Measurements from ENCODE around the gene OLIG1. TPM values are rescaled to one million over a fixed set of nuclear protein-coding genes. Genes with fewer than 3 reads are reported as not detected.
A peak's percentile ranks its signal among the peaks of the same experiment; 100 is the strongest.

OLIG1 gene
- total and polyA plus RNA-seq, 2 of the 8 experiments (the other 6 are each of a cell fraction or from before 2014, with no cell fraction given), result 0.65 to 1.2 TPM

GRCh38 chr21:33112681-33113080 is 42.7 kb downstream of the OLIG1 start:
- Histone ChIP-seq H4K20me1 (replicated peaks in 1 of 2; ENCODE audit: control insufficient read depth in 1 of 2, insufficient read depth in 2 of 2, low read length in 2 of 2) (no peaks in the 10 kb centered on the region), H3K4ac (replicated peaks; ENCODE audit: insufficient read length, low read depth, low read length) (no peak overlapping the region), H3K79me1 (ENCODE audit: low read depth, low read length) (no peaks in the 10 kb centered on the region), H2AFZ (ENCODE audit: low read length) (peak overlapping the region; percentile 9; the same call in 1 of the 2 replicates), H3K4me1 (replicated peaks in 1 of 4; ENCODE audit: control insufficient read depth in 3 of 4, insufficient read depth in 4 of 4, low read length in 3 of 4) (peaks cover 5 to 22% (median 16%) of the 10 kb centered on the region in 4 experiments; a peak in 6 of 7 replicates), H3K56ac (replicated peaks; ENCODE audit: insufficient read length, low read depth, low read length) (no peak overlapping the region), H2BK12ac (ENCODE audit: low read depth, low read length) (no peak overlapping the region), H4K91ac (replicated peaks; ENCODE audit: insufficient read length, low read length) (no peak overlapping the region), H3K4me3 (ENCODE audit: extremely low read depth in 1 of 4, insufficient read depth in 2 of 4, low read depth in 3 of 4, low read length in 4 of 4) (no peak overlapping the region), H2BK120ac (replicated peaks; ENCODE audit: low read depth, low read length) (no peak overlapping the region), H3K23ac (ENCODE audit: insufficient read length) (no peak overlapping the region), H3K9ac (replicated peaks in 1 of 4; ENCODE audit: extremely low read depth in 1 of 4, low read depth in 3 of 4, low read length in 3 of 4) (no peak overlapping the region), H3K27ac (ENCODE audit: low read depth, low read length) (no peak overlapping the region), H3K14ac (ENCODE audit: insufficient read length) (no peak overlapping the region), H3K23me2 (ENCODE audit: low read depth, low read length) (peaks cover 8% of the 10 kb centered on the region; the same call in 1 of the 2 replicates), H2BK15ac (ENCODE audit: low read length) (no peak overlapping the region), H3K4me2 (ENCODE audit: insufficient read depth in 1 of 2, low read depth in 2 of 2, low read length in 2 of 2) (0 out of 4 replicates have a peak overlapping the region, but pooled peaks of 1 of the 2 experiments have one; percentile 12), H2BK5ac (ENCODE audit: low read depth, low read length) (no peak overlapping the region), H3K36me3 (ENCODE audit: control insufficient read depth in 2 of 4, insufficient read depth in 4 of 4, low read length in 3 of 4) (no peaks in the 10 kb centered on the region), H4K5ac (ENCODE audit: insufficient read length, low read depth, low read length) (no peak overlapping the region), H3K9me3 (ENCODE audit: insufficient read depth in 2 of 2, low read depth in 1 of 2, low read length in 1 of 2) (no peaks in the 10 kb centered on the region), H3K27me3 (replicated peaks in 1 of 4; ENCODE audit: control insufficient read depth in 3 of 4, extremely low read depth in 1 of 4, insufficient read depth in 3 of 4, low read length in 3 of 4) (peaks cover 1 to 21% (median 18%) of the 10 kb centered on the region in 4 experiments), H3K79me2 (ENCODE audit: control insufficient read depth in 1 of 2, insufficient read depth in 2 of 2, low read length in 2 of 2) (no peaks in the 10 kb centered on the region), H3K18ac (ENCODE audit: extremely low read depth, low read length) (no peak overlapping the region), H2AK5ac (ENCODE audit: low read depth, low read length) (no peak overlapping the region), H2BK20ac (ENCODE audit: low read length) (no peak overlapping the region), H4K8ac (ENCODE audit: extremely low read depth, insufficient read depth, low read length) (no peak overlapping the region)
- ChIA-PET POLR2A (ENCODE audit: partially characterized antibody) (interaction anchor here (1.3 kb wide), 1 partner anchor 45 kb away, joined by 4 read pairs; no protein-coding TSS in a partner anchor), CTCF (ENCODE audit: partially characterized antibody) (interaction anchor here (0.6 to 1.8 kb wide), 5 partner anchors 15 to 338 kb away, joined by 3 to 7 read pairs (median 3); no protein-coding TSS in a partner anchor)
- TF ChIP-seq BRCA1 (IDR thresholded peaks at IDR 0.05; ENCODE audit: low read depth, low read length) (no peak), CBX5 (IDR thresholded peaks at IDR 0.05; ENCODE audit: low read depth, low read length) (no peak), NANOG (IDR thresholded peaks at IDR 0.05; ENCODE audit: insufficient read depth, low read depth, low read length, poor library complexity, severe bottlenecking) (no peak), E2F6 (IDR thresholded peaks at IDR 0.05) (no peak), POLR2A (IDR thresholded peaks at IDR 0.05; ENCODE audit: control extremely low read depth in 1 of 2, low read depth in 2 of 2, low read length in 2 of 2) (no peak), PHF8 (conservative IDR thresholded peaks at IDR 0.05; ENCODE audit: low read depth, low read length) (no peak), ATF3 (IDR thresholded peaks at IDR 0.05; ENCODE audit: insufficient read depth, low read depth, low read length) (no peak), HDAC6 (IDR thresholded peaks at IDR 0.05; ENCODE audit: low read depth, low read length) (no peak), SIX5 (IDR thresholded peaks at IDR 0.05; ENCODE audit: low read depth, low read length) (no peak), SAP30 (IDR thresholded peaks at IDR 0.05; ENCODE audit: insufficient read depth, insufficient replicate concordance, low read length) (no peak), RBBP5 (IDR thresholded peaks at IDR 0.05; ENCODE audit: borderline replicate concordance, low read depth, low read length) (no peak), KDM5A (IDR thresholded peaks at IDR 0.05; ENCODE audit: low read length) (no peak)
- 47% methylated on average over 4 of the region's 4 CpGs; no CpG with 5 or more reads in 1 of the 2 experiments for WGBS, 2 experiments (ENCODE audit: extremely low coverage in 1 of 2, insufficient coverage in 1 of 2, insufficient read length in 1 of 2, insufficient replicate concordance in 2 of 2, low coverage in 1 of 2, low lambda C conversion rate in 2 of 2, missing lambda C conversion rate in 1 of 2)
- DNase-seq (ENCODE audit: low read depth in 1 of 2, low spot score in 2 of 2) (no peak), FAIRE-seq (no peak)

Measured in H1 (cell line).